Transverse colon (tissue), 4 donors: ENCODE measurements around the gene RAB5B.

Experiments
- CTCF ChIP-seq, 5 experiments: fragments of 200-600 bp in 3 of 5; fragments of 450-650 bp in 2 of 5; sonication (generic) in 3 of 5; IDR thresholded peaks; 1 replicate in 2 of 5; 2 replicates in 3 of 5; pipeline ENCODE4 v1.5.1; 2016 to 2017; ENCODE audit warnings: antibody characterized with exemption in 5 of 5, inconsistent platforms in 3 of 5, mild to moderate bottlenecking in 2 of 5, moderate library complexity in 1 of 5
- EP300 ChIP-seq: sonication (generic); formaldehyde crosslinking; IDR thresholded peaks from one replicate; pipeline ENCODE4 v1.6.1; 2017; ENCODE audit warnings: antibody characterized with exemption, low read depth
- POLR2A ChIP-seq: fragments of 450-650 bp; IDR thresholded peaks from one replicate; pipeline ENCODE4 v1.6.1; 2016; ENCODE audit warnings: antibody characterized with exemption, mild to moderate bottlenecking, moderate library complexity
- POLR2AphosphoS5 ChIP-seq, 3 donors: sonication (generic); formaldehyde crosslinking; IDR thresholded peaks; one replicate each; pipeline ENCODE4 v1.6.1; 2016; ENCODE audit warnings: antibody characterized with exemption in 3 of 3

GRCh38 chr12:55966408-55967281 lies 7.2 kb upstream of the RAB5B start, which contains the start of gene CDK2:
- TF ChIP-seq CTCF (IDR thresholded peaks at IDR 0.05) (no peak), POLR2AphosphoS5 (IDR thresholded peaks at IDR 0.05) (peak; percentile 57 to 84 (median 80)), EP300 (peak; percentile 21), POLR2A (peak; percentile 68)
